ENCODE results near the gene FEM1B. TPM values are rescaled to one million over a fixed set of nuclear protein-coding genes. Genes with fewer than 3 reads are reported as not detected.

FEM1B gene
- total and polyA plus RNA-seq, 2 of the 8 experiments (the other 6 are each of a cell fraction or from before 2014, with no cell fraction given): 36.1 to 83.8 TPM

DNA sequence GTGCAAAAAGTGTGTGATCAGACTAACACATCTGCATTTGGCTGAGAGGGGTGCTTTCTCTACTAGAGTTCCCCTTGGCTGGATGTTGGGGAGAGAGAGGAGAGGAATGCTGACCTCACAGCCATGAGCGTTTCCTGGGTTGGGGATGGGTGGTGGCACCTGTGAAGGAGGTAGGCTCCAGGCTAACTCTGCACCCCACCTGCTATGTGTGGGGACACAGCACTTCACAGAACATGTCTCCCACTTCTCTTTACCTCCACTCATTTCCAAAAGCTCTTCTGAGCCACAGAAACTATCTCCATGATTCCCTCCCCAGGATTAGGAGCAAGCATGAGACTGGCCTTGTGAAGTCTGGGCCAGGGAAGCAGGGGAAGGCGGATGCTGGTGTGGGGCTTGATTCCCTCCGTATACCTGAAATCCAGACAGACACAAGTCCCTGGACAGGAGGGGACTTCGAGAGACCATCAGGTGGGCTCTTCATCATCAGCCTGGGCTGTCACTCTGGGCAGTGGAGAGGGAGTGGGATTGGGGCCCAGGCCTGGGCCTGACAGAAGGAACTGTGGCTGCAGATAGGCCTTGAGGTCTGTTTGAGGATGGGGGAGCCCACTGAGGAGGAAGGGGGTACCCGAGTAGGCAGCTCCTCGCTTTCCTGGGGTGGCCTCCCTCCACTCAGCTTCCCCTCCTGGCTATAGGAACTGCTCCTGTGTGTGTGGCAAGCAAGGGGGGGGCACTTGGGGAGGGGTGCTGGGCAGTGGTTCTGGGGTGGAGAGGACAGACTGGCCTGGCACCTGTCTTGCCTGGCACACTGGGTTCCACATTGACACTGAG lies 40.7 kb downstream of the FEM1B start:
- Histone ChIP-seq H3K14ac (ENCODE audit: insufficient read length) (no peak overlapping the region), H3K79me1 (ENCODE audit: low read depth, low read length) (no peaks in the 10 kb centered on the region), H3K4me2 (ENCODE audit: insufficient read depth in 1 of 2, low read depth in 2 of 2, low read length in 2 of 2) (no peak overlapping the region), H3K23ac (ENCODE audit: insufficient read length) (no peak overlapping the region), H4K20me1 (replicated peaks in 1 of 2; ENCODE audit: control insufficient read depth in 1 of 2, insufficient read depth in 2 of 2, low read length in 2 of 2) (no peaks in the 10 kb centered on the region), H3K4ac (replicated peaks; ENCODE audit: insufficient read length, low read depth, low read length) (no peak overlapping the region), H2AK5ac (ENCODE audit: low read depth, low read length) (no peak overlapping the region), H2BK15ac (ENCODE audit: low read length) (0 out of 2 replicates have a peak overlapping the region, but pooled peaks have one; percentile 89), H4K91ac (replicated peaks; ENCODE audit: insufficient read length, low read length) (peak overlapping the region; percentile 17), H3K9ac (replicated peaks in 1 of 4; ENCODE audit: extremely low read depth in 1 of 4, low read depth in 3 of 4, low read length in 3 of 4) (no peak overlapping the region), H3K27me3 (replicated peaks in 1 of 4; ENCODE audit: control insufficient read depth in 3 of 4, extremely low read depth in 1 of 4, insufficient read depth in 3 of 4, low read length in 3 of 4) (no peaks in the 10 kb centered on the region), H3K36me3 (ENCODE audit: control insufficient read depth in 2 of 4, insufficient read depth in 4 of 4, low read length in 3 of 4) (no peaks in the 10 kb centered on the region), H3K56ac (replicated peaks; ENCODE audit: insufficient read length, low read depth, low read length) (no peak overlapping the region), H3K4me1 (replicated peaks in 1 of 4; ENCODE audit: control insufficient read depth in 3 of 4, insufficient read depth in 4 of 4, low read length in 3 of 4) (peaks cover 0 to 17% (median 13%) of the 10 kb centered on the region in 4 experiments; a peak in 6 of 7 replicates), H3K9me3 (ENCODE audit: insufficient read depth in 2 of 2, low read depth in 1 of 2, low read length in 1 of 2) (no peaks in the 10 kb centered on the region), H3K27ac (ENCODE audit: low read depth, low read length) (no peak overlapping the region), H3K18ac (ENCODE audit: extremely low read depth, low read length) (no peak overlapping the region), H2BK120ac (replicated peaks; ENCODE audit: low read depth, low read length) (no peak overlapping the region), H2BK5ac (ENCODE audit: low read depth, low read length) (no peak overlapping the region), H3K79me2 (ENCODE audit: control insufficient read depth in 1 of 2, insufficient read depth in 2 of 2, low read length in 2 of 2) (no peaks in the 10 kb centered on the region), H4K8ac (ENCODE audit: extremely low read depth, insufficient read depth, low read length) (no peak overlapping the region), H3K4me3 (ENCODE audit: extremely low read depth in 1 of 4, insufficient read depth in 2 of 4, low read depth in 3 of 4, low read length in 4 of 4) (no peak overlapping the region), H4K5ac (ENCODE audit: insufficient read length, low read depth, low read length) (no peak overlapping the region), H3K23me2 (ENCODE audit: low read depth, low read length) (0 out of 2 replicates have a peak, but pooled peaks cover 2% of the 10 kb centered on the region), H2BK12ac (ENCODE audit: low read depth, low read length) (no peak overlapping the region), H2BK20ac (ENCODE audit: low read length) (no peak overlapping the region), H2AFZ (ENCODE audit: low read length) (no peak overlapping the region)
- FAIRE-seq (no peak), DNase-seq (ENCODE audit: low read depth in 1 of 2, low spot score in 2 of 2) (no peak)
- CTCF ChIA-PET (ENCODE audit: partially characterized antibody): interaction anchor here (1.2 to 3.3 kb wide), 4 partner anchors 11 to 236 kb away, joined by 3 to 16 read pairs (median 8); no protein-coding TSS in a partner anchor
- 85% methylated on average over 6 of the region's 6 CpGs; no CpG with 5 or more reads in 1 of the 2 experiments for WGBS, 2 experiments (ENCODE audit: extremely low coverage in 1 of 2, insufficient coverage in 1 of 2, insufficient read length in 1 of 2, insufficient replicate concordance in 2 of 2, low coverage in 1 of 2, low lambda C conversion rate in 2 of 2, missing lambda C conversion rate in 1 of 2)
- TF ChIP-seq, protein P1, sequence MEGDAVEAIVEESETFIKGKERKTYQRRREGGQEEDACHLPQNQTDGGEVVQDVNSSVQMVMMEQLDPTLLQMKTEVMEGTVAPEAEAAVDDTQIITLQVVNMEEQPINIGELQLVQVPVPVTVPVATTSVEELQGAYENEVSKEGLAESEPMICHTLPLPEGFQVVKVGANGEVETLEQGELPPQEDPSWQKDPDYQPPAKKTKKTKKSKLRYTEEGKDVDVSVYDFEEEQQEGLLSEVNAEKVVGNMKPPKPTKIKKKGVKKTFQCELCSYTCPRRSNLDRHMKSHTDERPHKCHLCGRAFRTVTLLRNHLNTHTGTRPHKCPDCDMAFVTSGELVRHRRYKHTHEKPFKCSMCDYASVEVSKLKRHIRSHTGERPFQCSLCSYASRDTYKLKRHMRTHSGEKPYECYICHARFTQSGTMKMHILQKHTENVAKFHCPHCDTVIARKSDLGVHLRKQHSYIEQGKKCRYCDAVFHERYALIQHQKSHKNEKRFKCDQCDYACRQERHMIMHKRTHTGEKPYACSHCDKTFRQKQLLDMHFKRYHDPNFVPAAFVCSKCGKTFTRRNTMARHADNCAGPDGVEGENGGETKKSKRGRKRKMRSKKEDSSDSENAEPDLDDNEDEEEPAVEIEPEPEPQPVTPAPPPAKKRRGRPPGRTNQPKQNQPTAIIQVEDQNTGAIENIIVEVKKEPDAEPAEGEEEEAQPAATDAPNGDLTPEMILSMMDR (IDR thresholded peaks at IDR 0.05; ENCODE audit: control extremely low read depth in 1 of 3, insufficient read depth in 1 of 3, low read depth in 1 of 3, low read length in 3 of 3): no peak
- TF ChIP-seq POLR2A (IDR thresholded peaks at IDR 0.05; ENCODE audit: control extremely low read depth in 1 of 2, low read depth in 2 of 2, low read length in 2 of 2): no peak
- no peak for TF ChIP-seq RNF2 (IDR thresholded peaks at IDR 0.05; ENCODE audit: borderline replicate concordance, low read depth, low read length, missing control alignments, poor library complexity, severe bottlenecking)
- no peak for TF ChIP-seq RFX5 (IDR thresholded peaks at IDR 0.05; ENCODE audit: borderline replicate concordance, low read depth, low read length)
- no peak for TF ChIP-seq ASH2L (IDR thresholded peaks at IDR 0.05; ENCODE audit: low read length)
- TF ChIP-seq JUN (IDR thresholded peaks at IDR 0.05; ENCODE audit: low read depth, low read length): no peak
- no peak for TF ChIP-seq KDM1A (IDR thresholded peaks at IDR 0.05; ENCODE audit: borderline replicate concordance, low read length)
- POLR2A ChIA-PET (ENCODE audit: partially characterized antibody): no interaction called here

Measured in H1 (cell line).